Dermis microvascular lymphatic vessel endothelial cell (primary cell): ENCODE results near the gene LRRC3B. TPM values are rescaled to one million over a fixed set of nuclear protein-coding genes. Genes with fewer than 3 reads are reported as not detected.
"Not testable (repeated sequence)": the region's sequence is repeated elsewhere in the genome, so short reads cannot be mapped to it uniquely, and the experiment has no call there.

Experiments used
- DNase-seq, 2 donors: peaks; one replicate each; pipeline versions ENCODE4 v3.0.0 to v3.0.0-alpha.2; 2010; ENCODE audit warnings: low read depth in 2 of 2
- total RNA-seq: library from RNA; depleted of rRNA; stranded (reverse); fragments of >200 nt; gene quantifications from 2 replicates; pipeline ENCODE4 v1.2.1, GENCODE V29; 2014

The LRRC3B gene
- not detected in 2 replicates for total RNA-seq

- DNase-seq, result no peak
Observed at GRCh38 chr3:26622621-26623418, at the start of gene LRRC3B. Gene LRRC3B (plus strand): TSS chr3:26622772. CDS start chr3:26709673, 86,901 bp downstream.

DNA sequence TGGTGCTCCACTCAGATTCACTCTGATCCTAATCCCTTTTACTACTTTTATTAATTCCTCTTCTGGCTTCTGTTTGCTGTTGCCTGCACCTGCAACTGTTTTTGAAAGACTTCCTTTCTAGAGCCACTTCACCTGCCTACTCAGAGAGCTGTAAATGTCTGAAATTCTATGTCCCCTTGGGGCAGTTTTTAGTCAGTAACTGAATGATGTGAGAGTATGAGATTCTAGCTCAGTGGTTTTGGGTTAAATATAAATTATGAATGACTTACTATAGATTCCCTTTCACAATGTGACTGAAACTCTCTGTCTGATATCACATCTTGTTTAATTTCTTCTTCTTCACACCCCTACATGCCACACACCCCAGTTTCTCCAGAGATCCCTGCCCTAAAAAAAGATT, 47.8 kb upstream of the LRRC3B start:
- no peak for DNase-seq

DNA sequence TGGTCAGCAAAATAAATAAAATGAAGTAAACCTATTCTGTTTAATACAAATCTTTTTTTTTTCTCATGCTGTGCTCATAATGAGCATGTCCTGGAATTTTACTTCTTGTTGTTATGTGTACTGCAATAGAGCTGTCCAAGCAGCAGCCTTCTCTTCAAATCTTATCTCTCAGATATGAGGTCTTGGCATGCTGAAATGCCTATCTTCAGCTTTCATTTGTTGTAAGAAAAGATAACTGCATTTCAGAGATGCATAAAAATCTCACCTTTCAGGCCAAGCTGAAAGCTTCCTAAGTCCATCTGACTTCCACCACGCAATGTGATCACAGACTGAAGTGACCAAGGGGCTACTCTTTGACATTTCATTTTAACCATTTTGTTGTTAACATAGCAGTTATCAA, 43.5 kb upstream of the LRRC3B start:
- no peak for DNase-seq

GRCh38 chr3:26587571-26587970, 35.0 kb upstream of the LRRC3B start:
- DNase-seq, result no peak

- DNase-seq, result no peak
Observed at GRCh38 chr3:26588931-26589330, 33.6 kb upstream of the LRRC3B start.

DNA sequence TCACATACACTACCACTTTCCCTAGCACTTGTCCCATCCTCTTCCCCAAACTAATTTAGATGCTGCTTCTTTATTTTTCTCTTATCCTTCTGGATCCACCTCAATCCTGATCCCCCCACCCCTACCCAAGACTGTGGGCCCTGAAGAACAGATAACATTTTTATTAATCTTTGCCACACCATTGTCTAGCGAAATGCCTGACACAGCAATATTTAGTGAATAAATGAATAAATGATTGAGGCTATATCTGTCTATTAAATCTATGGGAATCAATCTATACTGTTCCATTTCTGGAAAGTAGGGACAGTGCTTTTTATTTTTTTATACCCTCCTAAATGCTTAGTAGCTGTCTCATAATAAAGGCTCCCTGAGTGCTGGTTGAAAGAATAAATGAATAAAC, 32.9 kb upstream of the LRRC3B start:
- DNase-seq, result no peak

DNA sequence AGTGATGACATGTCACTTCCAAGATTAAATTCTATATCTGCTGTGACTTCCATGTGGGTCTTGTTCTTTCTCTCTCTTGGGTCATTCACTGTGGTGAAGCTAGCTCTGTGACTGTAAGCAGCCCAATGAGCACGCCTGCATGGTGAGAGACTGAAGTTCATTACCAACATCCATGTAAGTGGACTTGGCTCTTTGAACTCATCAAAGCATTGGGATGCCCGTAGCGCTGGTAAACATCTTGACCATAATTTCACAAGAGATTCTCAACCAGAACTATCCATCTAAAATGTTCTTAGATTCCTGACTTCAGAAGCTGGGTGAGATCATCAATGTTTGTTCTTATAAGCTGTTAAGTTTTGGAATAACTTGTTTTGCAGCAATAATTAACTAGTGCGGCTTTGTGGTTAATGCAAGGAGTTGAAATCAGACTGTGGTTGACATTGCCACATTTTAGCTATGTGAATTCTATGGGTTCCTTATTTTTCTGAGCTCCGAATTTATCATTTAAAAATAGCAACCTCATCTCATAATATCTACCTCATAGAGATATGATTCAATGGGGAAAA, 31.6 kb upstream of the LRRC3B start:
- no peak for DNase-seq

DNA sequence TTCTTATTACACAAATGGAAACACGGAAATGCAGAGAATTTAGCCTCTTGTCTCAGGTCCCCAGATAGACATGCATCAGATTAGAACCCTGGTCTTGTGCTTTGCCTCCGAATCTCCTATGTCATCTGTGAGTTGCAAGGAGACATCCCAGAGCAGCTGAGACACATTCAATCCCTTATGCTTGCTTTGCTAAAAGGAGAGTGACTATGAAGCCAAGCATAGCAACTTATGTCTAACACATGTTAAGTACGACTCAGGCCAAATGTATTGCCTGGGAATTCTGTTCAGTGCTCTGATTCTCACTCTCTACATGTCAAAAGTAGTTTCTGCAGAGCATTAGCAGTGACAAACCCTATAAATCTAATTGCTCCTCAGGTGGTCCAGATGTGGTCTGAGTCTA, 30.6 kb upstream of the LRRC3B start:
- no peak for DNase-seq

DNA sequence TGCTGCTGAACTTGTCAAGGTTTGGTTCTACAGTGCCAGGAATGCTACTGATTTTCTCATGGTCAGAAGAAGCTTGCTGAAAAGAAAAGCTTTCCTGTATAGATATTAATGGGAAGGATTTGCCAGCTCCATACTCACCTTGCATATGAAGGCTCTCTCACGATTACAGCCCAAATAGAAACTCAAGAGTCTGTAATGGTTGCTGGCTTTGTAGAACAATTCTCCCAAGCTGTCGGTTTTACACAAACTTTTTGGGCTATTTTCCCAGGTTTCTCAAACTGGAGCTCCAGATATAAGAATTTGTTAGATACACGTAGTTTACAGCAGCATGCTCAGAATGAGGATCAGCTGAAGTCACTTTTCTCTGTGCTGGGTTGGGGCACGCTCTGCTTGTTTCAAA, 30.1 kb upstream of the LRRC3B start:
- DNase-seq, result no peak

- DNase-seq, result no peak
Observed at GRCh38 chr3:26596335-26596734, 26.2 kb upstream of the LRRC3B start.

DNA sequence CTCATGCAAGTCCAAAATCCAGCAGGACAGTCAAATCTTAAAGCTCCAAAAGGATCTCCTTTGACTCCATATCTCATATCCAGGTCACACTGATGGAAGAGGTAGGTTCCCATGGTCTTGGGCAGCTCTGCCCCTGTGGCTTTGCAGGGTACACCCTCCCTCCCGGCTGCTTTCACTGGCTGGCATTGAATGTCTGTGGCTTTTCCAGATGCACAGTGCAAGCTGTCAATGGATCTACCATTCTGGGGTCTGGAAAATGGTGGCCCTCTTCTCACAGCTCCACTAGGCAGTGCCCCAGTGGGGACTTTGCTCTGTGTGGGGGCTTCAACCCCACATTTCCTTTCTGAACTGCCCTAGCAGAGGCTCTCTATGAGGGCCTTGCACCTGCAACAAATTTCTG, 19.3 kb upstream of the LRRC3B start:
- not testable (repeated sequence) for DNase-seq

DNA sequence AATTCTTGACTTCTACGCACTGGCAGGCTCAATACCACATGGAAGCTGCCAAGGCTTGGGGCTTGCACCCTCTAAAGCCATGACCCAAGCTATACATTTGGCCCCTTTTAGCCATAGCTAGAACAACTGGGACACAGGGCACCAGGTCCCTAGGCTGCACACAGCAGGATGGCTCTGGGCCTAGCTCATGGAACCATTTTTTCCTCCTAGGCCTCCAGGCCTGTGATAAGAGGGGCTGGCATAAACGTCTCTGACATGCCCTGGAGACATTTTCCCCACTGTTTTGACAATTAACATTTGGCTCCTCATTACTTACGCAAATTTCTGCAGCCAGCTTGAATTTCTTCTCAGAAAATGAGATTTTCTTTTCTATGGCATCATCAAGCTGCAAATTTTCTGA, 18.8 kb upstream of the LRRC3B start:
- not testable (repeated sequence) for DNase-seq

DNA sequence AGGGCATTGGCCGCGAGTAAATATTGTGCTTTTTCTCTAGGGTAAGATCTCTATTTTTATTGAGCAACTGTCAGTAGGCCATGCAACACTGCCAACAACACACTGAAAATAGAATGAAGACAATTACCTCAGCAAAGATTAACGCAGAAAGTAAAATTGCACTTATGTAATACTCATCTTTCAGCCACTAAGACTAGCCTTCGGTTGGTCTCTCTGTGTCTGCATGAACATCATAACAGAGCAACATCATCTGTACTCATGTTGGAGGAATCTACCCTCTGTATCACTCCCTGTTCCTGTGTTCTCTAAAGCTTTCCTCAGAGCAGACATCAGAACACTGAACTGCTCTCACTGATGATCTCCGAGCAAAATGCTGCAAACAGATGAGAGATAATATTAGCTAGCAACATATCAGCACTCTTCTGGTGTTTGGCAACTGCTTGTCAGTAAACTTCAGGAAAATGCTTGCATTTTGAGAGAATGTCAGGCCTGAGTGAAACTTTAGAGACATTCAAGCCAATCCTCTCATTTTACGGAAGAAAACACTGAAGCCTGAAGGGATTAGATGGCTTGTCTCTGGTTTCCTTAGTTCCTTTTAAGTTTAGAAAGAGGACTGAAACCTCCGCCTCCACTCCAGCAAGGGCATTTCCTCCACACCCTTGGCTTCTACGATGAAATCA, 8.4 kb upstream of the LRRC3B start:
- DNase-seq, result no peak

DNA sequence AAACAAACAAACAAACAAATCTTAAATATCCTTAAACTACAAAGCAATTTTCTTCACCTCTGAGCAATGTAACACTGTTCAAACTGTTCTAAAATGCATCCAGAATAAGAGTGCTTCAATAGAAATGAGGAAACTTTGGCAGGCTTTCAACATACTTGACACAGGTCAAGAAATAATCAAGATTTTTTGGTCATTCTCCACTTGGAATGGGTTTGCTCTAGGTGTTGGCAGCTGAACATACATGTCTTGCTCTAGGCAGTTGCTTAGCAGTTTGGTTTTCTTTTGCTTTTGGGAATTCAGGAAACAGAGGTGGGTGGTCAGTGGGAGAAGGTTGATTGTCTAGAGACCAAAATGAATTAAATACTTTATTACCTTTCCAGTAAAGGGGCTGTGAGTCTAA, 1.4 kb upstream of the LRRC3B start:
- no peak for DNase-seq

- no peak for DNase-seq
Observed at GRCh38 chr3:26621906-26622620, 509 bp upstream of the LRRC3B start.

GRCh38 chr3:26623419-26624208, 1.0 kb downstream of the LRRC3B start:
- DNase-seq, result no peak

GRCh38 chr3:26624209-26624765, 1.7 kb downstream of the LRRC3B start:
- DNase-seq, result no peak

DNA sequence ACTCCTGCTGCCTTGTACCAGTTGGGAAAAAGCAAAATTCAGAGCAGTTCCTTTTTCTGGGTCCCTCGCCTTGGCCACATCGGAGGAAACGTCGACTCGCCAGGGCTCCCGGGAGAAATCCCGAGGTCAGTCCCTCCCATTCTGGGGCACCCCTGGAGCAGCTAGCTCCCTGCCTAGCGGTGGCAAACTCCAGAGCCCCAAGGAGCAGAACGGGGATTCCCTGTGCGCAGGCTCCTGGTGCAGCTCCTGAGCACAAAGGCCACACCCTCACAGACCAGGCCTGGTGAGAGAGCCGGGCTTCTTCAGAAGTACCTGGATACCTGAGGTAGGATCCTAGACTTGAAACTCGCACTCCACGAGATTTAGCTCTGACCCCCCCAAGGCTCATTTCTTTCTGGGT, 2.6 kb downstream of the LRRC3B start:
- no peak for DNase-seq

DNA sequence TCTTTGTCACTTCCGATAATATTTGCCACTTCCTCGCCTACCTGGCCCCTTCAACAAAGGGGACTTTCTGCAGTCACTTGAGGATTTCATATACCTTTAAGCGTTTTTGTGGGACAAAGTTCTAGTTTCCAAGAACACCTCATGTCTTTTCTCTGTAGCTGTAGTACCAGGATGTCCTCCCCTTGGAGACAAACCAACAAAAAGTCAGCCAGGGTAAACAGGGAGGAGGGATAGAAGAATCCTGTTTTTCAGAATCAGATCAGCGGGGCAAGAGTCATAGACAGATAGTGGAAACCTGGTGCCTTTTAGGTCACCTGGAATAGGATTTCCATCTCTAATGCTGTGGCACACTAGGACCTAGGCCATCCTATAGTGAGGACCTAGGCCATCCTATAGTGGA, 4.5 kb downstream of the LRRC3B start:
- no peak for DNase-seq

- no peak for DNase-seq
Observed at GRCh38 chr3:26628915-26629314, 6.3 kb downstream of the LRRC3B start.
